Fibroblast of skin of abdomen (primary cell): ENCODE measurements around the gene BCAS3.
"Not testable (repeated sequence)": the region's sequence is repeated elsewhere in the genome, so short reads cannot be mapped to it uniquely, and the experiment has no call there.

ENCODE experiments used
- DNase-seq: peaks from one replicate; pipeline ENCODE4 v3.0.0-alpha.2; 2013

BCAS3 gene

GRCh38 chr17:61134551-61135235 is 457.0 kb downstream of the BCAS3 start:
- DNase-seq, result no peak

GRCh38 chr17:61135782-61136181 is 458.1 kb downstream of the BCAS3 start:
- no peak for DNase-seq

GRCh38 chr17:61136296-61136695 is 458.6 kb downstream of the BCAS3 start:
- DNase-seq, result no peak

DNA sequence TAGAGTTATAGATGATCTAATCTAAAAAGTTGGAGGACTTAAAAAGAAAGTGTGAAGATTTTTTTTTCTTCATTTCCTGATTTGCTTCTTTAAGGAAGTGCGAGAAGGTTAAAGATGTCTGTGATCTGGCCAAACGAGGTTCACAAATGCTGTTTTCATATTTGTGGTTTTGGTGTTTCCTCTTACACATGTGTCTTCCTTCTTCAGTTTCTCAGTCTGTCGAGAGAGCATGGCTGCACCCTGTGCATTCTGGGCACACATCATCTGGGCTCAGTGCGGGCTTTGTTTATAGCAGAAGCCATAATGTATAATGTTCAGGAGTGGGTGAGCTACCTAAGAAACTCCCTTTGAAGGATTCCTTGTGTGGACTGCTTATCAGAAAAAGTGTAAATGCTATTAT is 461.6 kb downstream of the BCAS3 start:
- peak; percentile 82 for DNase-seq

DNA sequence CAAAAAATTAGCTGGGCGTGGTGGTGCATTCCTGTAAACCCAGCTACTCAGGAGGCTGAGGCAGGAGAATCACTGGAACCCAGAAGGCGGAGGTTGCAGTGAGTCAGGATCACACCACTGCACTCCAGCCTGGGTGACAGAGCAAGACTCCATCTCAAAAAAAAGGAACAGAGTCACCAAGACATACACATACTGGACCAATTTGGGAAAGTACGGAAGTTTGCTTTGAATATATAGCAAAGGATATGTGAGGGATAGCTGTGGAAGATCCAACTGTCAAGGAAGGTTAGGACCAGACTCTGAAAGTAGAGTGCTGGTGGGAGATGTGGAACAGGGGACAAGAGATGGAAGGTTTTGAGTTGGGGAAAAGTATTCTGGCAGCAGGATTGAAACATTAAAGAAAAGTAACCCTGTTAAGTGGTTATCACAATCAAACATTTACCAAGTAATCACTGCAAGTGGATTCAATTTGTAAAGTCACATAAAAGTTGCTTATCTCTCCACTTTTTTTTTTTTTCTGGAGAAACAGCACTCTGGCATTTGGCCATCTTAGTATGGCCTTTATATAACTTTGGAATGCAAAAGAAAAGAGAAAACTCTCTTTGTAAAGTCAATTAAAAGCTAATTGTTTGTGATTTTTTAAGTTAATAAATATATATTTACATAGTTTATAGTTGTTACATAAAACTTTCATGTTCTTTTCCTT is 462.6 kb downstream of the BCAS3 start:
- DNase-seq, result no peak

DNA sequence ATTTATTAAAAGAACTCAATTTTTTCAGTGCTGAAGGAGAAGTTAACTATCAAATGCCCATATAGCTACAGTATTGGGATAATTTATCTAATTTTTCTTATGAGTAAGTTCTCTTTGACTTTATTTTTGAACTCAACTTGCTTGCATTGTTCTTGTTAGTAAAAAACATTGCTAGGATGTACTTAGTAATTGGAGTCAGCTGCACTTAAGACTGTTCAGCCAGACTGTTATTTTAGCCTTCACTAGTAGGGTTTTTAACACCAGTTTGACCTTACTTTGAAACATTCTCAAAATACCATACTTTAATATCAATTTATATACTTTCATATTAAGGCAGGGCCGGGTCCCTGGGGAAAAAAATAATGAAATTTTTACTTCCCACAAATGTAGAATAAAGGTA is 465.4 kb downstream of the BCAS3 start:
- no peak for DNase-seq

GRCh38 chr17:61144137-61144536 is 466.5 kb downstream of the BCAS3 start:
- DNase-seq, result no peak

- DNase-seq, result no peak
Measured at GRCh38 chr17:61144617-61145564, 467.2 kb downstream of the BCAS3 start.

DNA sequence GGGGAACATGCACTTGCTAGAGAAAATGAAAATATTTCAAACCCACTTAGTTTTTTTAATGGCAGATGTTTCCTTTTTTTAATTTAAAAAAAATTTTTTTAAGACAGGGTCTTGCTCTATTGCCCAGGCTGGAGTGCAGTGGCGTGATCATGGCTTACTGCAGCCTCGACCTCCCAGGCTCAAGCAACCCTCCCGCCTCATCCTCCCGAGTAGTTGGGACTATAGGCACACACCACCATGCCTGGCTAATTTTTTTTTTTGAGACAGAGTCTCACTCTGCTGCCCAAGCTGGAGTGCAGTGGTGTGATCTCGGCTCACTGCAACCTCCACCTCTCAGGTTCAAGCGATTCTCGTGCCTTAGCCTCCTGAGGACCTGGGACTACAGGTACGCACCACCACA is 469.2 kb downstream of the BCAS3 start:
- DNase-seq, result not testable (repeated sequence)

DNA sequence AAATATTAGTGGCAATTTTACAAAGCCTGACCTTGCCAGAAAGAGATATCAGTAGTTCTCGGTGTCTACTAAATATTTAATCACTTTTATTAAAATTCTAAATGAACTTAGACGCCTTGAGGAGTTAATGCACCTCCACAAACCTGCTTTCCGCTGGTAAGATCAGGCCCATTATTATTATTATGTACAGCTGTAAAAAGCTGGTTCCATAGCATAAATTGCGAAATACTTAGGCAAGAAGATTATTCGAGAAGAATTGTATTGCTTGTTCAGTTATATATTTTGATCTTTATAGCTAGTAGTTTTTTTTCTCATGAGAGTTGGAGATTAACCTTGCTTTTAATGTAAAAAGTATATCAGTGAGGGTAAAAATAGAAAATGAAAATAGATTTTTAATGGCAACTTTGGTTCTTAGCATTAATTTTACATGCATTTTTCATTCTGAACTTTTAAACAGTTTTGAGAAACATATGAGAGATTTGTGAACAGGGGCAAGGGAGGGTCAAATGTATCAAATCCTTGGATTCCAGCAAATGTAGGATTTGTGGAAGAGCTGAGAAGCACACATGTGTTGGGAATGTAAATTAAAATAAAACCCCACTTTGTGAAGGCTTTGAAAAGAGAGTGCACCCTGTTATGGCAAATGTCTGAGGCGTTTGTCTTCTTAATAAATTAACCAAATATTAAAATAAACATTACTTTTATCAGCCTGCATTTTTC is 471.6 kb downstream of the BCAS3 start:
- DNase-seq, result no peak

- no peak for DNase-seq
Measured at GRCh38 chr17:61149862-61150362, 472.3 kb downstream of the BCAS3 start.

- no peak for DNase-seq
Measured at GRCh38 chr17:61150686-61151299, 473.1 kb downstream of the BCAS3 start.

DNA sequence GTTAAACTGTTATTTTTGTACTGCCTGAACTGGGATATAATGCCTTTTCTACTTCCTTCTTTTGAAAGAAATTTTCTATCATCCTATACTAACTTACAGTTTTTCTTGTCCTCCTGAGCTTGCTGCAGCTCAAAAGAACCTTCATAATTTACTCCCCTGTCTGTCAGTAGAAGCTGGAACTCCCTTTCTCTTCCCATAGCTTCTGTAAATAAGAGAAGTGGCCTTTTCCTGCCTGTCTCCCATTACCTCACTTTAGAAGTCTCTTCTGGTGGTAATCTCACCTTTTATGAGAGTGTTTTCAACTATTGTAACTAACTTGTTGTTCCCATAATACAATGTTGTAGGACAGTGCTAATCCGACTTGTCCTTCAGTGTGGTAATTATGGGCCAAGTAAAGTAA is 475.2 kb downstream of the BCAS3 start:
- no peak for DNase-seq

DNA sequence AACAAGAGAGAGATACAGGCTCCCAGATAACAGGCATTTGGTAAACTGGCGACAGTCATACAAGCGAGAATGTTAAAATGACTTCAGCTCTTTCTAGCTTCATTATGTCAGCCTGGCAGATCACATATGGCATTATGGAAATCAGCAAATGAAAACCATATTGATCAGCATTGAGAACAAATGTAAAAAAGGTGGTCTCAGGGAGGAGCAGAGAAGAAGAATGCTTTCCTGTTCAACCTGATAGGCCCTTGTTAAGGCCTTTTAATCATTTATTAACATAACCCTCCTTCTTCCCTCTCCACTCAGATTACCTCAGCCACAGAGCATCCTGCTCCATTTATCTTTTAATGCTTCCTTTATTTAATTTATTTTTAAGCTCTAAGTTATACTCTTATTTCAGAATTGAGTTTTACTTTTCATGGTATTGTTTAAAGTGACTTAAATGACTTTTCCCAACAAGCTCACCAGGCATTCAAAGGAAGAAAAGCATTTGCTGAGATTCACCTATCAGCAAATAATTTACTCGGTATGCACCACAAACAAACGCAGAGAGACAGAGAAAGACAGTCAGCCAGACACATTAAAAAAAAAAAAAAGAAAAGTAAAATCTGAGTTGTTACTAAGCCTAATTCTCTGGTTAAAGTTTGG is 478.1 kb downstream of the BCAS3 start:
- DNase-seq, result no peak

GRCh38 chr17:61157246-61157886 is 479.7 kb downstream of the BCAS3 start:
- DNase-seq, result peak; percentile 42

DNA sequence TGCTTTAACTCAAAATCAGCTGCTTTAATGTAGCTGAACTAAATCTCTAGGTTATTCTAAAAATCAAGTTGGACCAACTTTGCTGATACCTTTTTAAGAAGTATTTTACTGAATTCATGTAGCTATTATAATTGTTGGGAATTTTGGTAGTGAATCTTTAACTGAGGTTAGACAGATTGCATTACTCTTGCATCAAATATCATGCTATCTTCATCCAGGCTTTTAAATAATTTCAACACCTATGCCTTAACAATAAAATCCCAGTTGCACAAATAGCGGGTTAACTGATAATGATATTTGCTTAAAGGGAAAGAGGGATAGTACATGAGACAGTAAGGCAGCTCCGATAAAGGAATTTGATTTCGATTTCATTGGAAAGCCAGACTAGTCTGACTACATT is 480.7 kb downstream of the BCAS3 start:
- no peak for DNase-seq

DNA sequence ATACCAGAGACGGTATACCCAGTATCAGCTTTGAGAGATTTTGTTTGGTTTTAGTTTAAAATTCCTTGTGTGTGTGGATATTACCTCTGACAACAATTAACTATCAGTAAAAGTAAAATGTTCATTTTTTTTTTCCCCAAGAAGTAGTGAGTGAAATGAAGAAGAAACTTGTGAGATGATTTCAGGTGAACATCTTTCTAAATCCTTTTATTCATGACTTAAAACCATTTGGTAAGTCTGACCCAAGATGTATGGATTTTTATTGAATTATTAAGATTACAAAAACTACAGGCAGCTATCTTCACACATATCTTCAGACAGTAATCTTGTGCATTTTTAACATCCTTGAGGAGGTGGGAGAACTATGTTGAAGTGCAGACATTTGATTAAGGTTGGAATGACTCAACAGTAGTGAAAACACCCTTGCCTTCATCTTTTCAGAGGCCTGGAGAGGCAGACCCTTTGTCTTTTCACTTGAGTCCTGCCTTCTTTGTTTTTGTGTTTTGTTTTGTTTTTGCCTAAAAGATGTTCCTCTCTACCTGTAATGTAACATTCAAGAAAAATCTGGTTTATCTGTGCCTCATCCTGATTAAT is 481.7 kb downstream of the BCAS3 start:
- DNase-seq, result peak; percentile 40

GRCh38 chr17:61160204-61160603 is 482.6 kb downstream of the BCAS3 start:
- no peak for DNase-seq

DNA sequence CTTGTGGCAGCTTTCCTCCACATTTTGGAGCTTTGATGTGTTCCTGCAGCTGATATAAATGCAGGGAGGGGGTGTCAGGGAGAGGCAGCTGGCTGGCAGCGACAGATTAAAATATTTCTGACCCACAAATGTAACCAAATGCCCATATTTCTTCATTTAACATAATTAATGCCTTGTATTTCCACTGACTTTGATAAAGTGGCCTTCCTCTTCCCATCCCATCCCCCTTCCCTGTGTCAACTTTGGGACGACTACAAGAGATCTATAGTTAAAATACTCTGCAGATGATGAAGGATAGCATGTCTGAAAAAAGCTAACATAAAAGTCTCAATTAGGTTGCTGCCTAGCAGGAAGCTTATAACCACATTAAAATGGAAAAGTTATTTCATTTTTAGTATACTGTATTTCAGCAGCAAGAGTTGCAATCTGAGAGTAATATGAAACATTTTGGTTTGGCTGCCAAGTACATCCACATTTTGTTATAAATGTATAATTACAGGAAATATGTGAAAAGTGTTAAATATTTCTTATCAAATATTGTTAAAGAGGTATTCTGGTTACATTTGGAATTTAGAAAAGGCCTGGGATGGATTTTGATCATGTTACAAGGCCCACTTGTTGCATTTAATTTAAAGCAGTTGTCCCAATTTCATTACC is 483.3 kb downstream of the BCAS3 start:
- DNase-seq, result peak; percentile 13

GRCh38 chr17:61161615-61162134 is 484.0 kb downstream of the BCAS3 start:
- no peak for DNase-seq
